Lower leg skin (tissue), 4 donors: ENCODE results near the gene PUS7L. TPM values are rescaled to one million over a fixed set of nuclear protein-coding genes. Genes with fewer than 3 reads are reported as not detected.

ENCODE experiments used
- DNase-seq, 2 donors: peaks; one replicate each; pipeline ENCODE4 v3.0.0-alpha.2; 2019; ENCODE audit warnings: low spot score in 2 of 2
- H3K4me3 ChIP-seq: fragments of 200-600 bp; sonication (generic); 2 replicates; pipeline ENCODE4 v1.5.1; 2017; ENCODE audit warnings: mild to moderate bottlenecking, low read depth; ENCODE audit not compliant: poor library complexity, severe bottlenecking
- CTCF ChIP-seq, 3 donors: fragments of 450-650 bp; IDR thresholded peaks; one replicate each; pipeline ENCODE4 v1.5.1; 2016; ENCODE audit warnings: antibody characterized with exemption in 3 of 3, mild to moderate bottlenecking in 3 of 3, moderate library complexity in 2 of 3
- POLR2A ChIP-seq, 2 donors: fragments of 450-650 bp; IDR thresholded peaks; one replicate each; pipeline ENCODE4 v1.6.1; 2016 to 2017; ENCODE audit warnings: antibody characterized with exemption in 2 of 2, mild to moderate bottlenecking in 1 of 2, moderate library complexity in 1 of 2
- WGBS, 2 donors: methylation state at CpG; one replicate each; pipeline ENCODE4 v1.1.5; 2018; 5-methylcytosine and 5-hydroxymethylcytosine counted together
- intact Hi-C: fragments of 100-400 bp; cut with DNase I; formaldehyde crosslinking; loops from one replicate; pipeline ENCODE4 v1.15.0; 2023; ENCODE audit warnings: low total_unique reads
- total RNA-seq, 4 donors: library from RNA; depleted of rRNA; stranded (reverse); fragments of >200 nt; gene quantifications; one replicate each; pipeline ENCODE4 v1.1.0, GENCODE V29; 2016

The PUS7L gene
- total RNA-seq: 1 to 10 TPM; 3.2 to 7.8 (median 6.3) TPM

GRCh38 chr12:43758728-43759563 is at the start of gene PUS7L, which contains the start of gene IRAK4:
PUS7L (minus strand) TSS chr12:43758790; CDS start chr12:43755245, 3,545 bp downstream.
IRAK4 (plus strand) TSS chr12:43758951; CDS start chr12:43768112, 9,161 bp downstream.
- TF ChIP-seq CTCF (IDR thresholded peaks at IDR 0.05) (no peak), POLR2A (IDR thresholded peaks at IDR 0.05) (no peak)
- intact Hi-C loops: no loop called here
- 0 to 4% methylated on average over 29 to 54 of the region's 54 CpGs for WGBS, 2 donors
- H3K4me3 ChIP-seq: peak within 1 kb of the TSS; percentile 54
- peak; percentile 97 to 99 for DNase-seq

- H3K4me3 ChIP-seq: no peak overlapping the region
- intact Hi-C loops: no loop called here
- no peak for TF ChIP-seq POLR2A (IDR thresholded peaks at IDR 0.05)
- no peak for TF ChIP-seq CTCF (IDR thresholded peaks at IDR 0.05)
- WGBS, 2 donors: 46 to 54% methylated on average over 3 of the region's 3 CpGs
- no peak for DNase-seq
These were observed 48.8 kb upstream of the PUS7L start for GRCh38 chr12:43807386-43807785.

GRCh38 chr12:43806737-43807072 is 48.1 kb upstream of the PUS7L start:
- intact Hi-C loops: no loop called here
- TF ChIP-seq CTCF (IDR thresholded peaks at IDR 0.05): no peak
- TF ChIP-seq POLR2A (IDR thresholded peaks at IDR 0.05): no peak
- no peak for DNase-seq

GRCh38 chr12:43805860-43806736 is 47.5 kb upstream of the PUS7L start, which contains the start of gene TWF1:
TWF1 (minus strand) TSS chr12:43806317; CDS start chr12:43806245, 72 bp downstream.
- H3K4me3 ChIP-seq: peak within 1 kb of the TSS; percentile 75
- 0 to 1% methylated on average over 44 to 52 of the region's 89 CpGs for WGBS, 2 donors
- TF ChIP-seq POLR2A (IDR thresholded peaks at IDR 0.05) (no peak), CTCF (IDR thresholded peaks at IDR 0.05) (no peak)
- intact Hi-C loops: no loop called here
- peak; percentile 82 to 96 for DNase-seq

More at GRCh38 chr12:43806737-43807072, 48.1 kb upstream of the PUS7L start:
- 3 to 6% methylated on average over 3 of the region's 3 CpGs for WGBS, 2 donors
- H3K4me3 ChIP-seq: peak overlapping the region; percentile 75

- 6% methylated on average over 20 of the region's 20 CpGs for whole genome bisulfite sequencing, 2 donors
- no peak for DNase-seq
- TF ChIP-seq CTCF (IDR thresholded peaks at IDR 0.05): no peak
- TF ChIP-seq POLR2A (IDR thresholded peaks at IDR 0.05): no peak
- intact Hi-C loops: no loop called here
- peak overlapping the region; percentile 75 for H3K4me3 ChIP-seq
These were observed 46.7 kb upstream of the PUS7L start for GRCh38 chr12:43805149-43805859.
